HEK293T (cell line): Measurements from ENCODE around the gene ADAM21.
"Not testable (repeated sequence)": the region's sequence is repeated elsewhere in the genome, so short reads cannot be mapped to it uniquely, and the experiment has no call there.

Experiments
- CTCF ChIA-PET: fragments of 350-600 bp; formaldehyde crosslinking; extraction: SDS; loops from one replicate; lab custom pipeline; 2021; ENCODE audit warnings: antibody characterized with exemption, inconsistent platforms; lab: Yijun Ruan, JAX
- POLR2A ChIA-PET: fragments of 350-600 bp; formaldehyde crosslinking; extraction: SDS; loops from one replicate; lab custom pipeline; 2020; ENCODE audit warnings: antibody characterized with exemption, inconsistent platforms; lab: Yijun Ruan, JAX
- DNase-seq: peaks from one replicate; pipeline ENCODE4 v3.0.0; 2012; ENCODE audit warnings: mixed read lengths; ENCODE audit errors: extremely low spot score
- ARNT ChIP-seq: fragments of 450-650 bp; IDR thresholded peaks from 2 replicates; pipeline ENCODE4 v1.6.1; 2017; ENCODE audit warnings: mild to moderate bottlenecking
- BHLHE40 ChIP-seq: fragments of 450-650 bp; IDR thresholded peaks from 2 replicates; pipeline ENCODE4 v1.6.1; 2016; ENCODE audit warnings: mild to moderate bottlenecking, moderate library complexity, borderline replicate concordance
- CTBP1 ChIP-seq: fragments of 450-650 bp; IDR thresholded peaks from 2 replicates; pipeline ENCODE4 v1.6.1; 2016; ENCODE audit warnings: borderline replicate concordance
- ELF4 ChIP-seq: fragments of 450-650 bp; IDR thresholded peaks from 2 replicates; pipeline ENCODE4 v1.6.1; 2017; ENCODE audit warnings: antibody characterized with exemption
- FOXA1 ChIP-seq: fragments of 450-650 bp; IDR thresholded peaks from 2 replicates; pipeline ENCODE4 v1.6.1; 2016; ENCODE audit warnings: mild to moderate bottlenecking
- FOXK2 ChIP-seq: fragments of 450-650 bp; IDR thresholded peaks from 2 replicates; pipeline ENCODE4 v1.6.1; 2016; ENCODE audit warnings: mild to moderate bottlenecking
- FOXM1 ChIP-seq: fragments of 450-650 bp; IDR thresholded peaks from 2 replicates; pipeline ENCODE4 v1.6.1; 2017; ENCODE audit warnings: mild to moderate bottlenecking, borderline replicate concordance
- HDGF ChIP-seq: fragments of 450-650 bp; IDR thresholded peaks from 2 replicates; pipeline ENCODE4 v1.6.1; 2017; ENCODE audit warnings: antibody characterized with exemption, borderline replicate concordance
- L3MBTL2 ChIP-seq: fragments of 450-650 bp; conservative IDR thresholded peaks from 2 replicates; pipeline ENCODE4 v1.6.1; 2016; ENCODE audit warnings: mild to moderate bottlenecking
- LEF1 ChIP-seq: fragments of 450-650 bp; IDR thresholded peaks from 2 replicates; pipeline ENCODE4 v1.6.1; 2017; ENCODE audit warnings: mild to moderate bottlenecking, borderline replicate concordance
- NFRKB ChIP-seq: fragments of 450-650 bp; IDR thresholded peaks from 2 replicates; pipeline ENCODE4 v1.6.1; 2016; ENCODE audit warnings: mild to moderate bottlenecking, moderate library complexity
- SP1 ChIP-seq: fragments of 450-650 bp; IDR thresholded peaks from 2 replicates; pipeline ENCODE4 v1.6.1; 2017
- SUZ12 ChIP-seq: fragments of 450-650 bp; IDR thresholded peaks from 2 replicates; pipeline ENCODE4 v1.6.1; 2016; ENCODE audit warnings: mild to moderate bottlenecking
- TARDBP ChIP-seq: fragments of 450-650 bp; IDR thresholded peaks from 2 replicates; pipeline ENCODE4 v1.6.1; 2016
- ZNF384 ChIP-seq: fragments of 450-650 bp; IDR thresholded peaks from 2 replicates; pipeline ENCODE4 v1.6.1; 2016
- TF ChIP-seq, protein P1 (sequence below): fragments of 450-650 bp; IDR thresholded peaks from 2 replicates; pipeline ENCODE4 v1.6.1; 2016

The ADAM21 gene

DNA sequence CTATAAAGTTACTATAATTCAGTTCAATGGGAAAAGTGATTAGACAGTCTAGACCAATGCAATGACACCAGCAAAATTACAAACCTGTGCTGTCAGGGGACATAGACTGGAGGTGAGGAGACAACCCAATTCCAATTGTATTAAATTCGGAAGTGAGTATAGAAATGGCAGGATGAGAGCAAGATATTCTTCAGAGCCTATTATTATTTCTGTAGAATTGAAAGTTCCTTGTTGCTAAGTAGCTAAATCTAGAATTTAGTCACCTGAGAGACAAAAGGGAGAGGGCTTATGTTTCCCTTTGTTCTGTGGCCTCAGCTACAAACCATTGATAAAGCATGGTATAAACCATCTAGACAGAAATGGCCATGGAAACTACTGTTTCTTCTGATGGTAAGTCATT is at the start of gene ADAM21:
TSS of gene ADAM21 (plus strand) at position 301 of the 400 bp plus-strand sequence. CDS start 5,326 bp downstream, outside the sequence.
- no peak for DNase-seq
- ChIA-PET CTCF (no interaction called here), POLR2A (no interaction called here)
- TF ChIP-seq HDGF = no peak
- TF ChIP-seq NFRKB = no peak
- no peak for TF ChIP-seq ELF4
- no peak for TF ChIP-seq SUZ12
- TF ChIP-seq, protein P1, sequence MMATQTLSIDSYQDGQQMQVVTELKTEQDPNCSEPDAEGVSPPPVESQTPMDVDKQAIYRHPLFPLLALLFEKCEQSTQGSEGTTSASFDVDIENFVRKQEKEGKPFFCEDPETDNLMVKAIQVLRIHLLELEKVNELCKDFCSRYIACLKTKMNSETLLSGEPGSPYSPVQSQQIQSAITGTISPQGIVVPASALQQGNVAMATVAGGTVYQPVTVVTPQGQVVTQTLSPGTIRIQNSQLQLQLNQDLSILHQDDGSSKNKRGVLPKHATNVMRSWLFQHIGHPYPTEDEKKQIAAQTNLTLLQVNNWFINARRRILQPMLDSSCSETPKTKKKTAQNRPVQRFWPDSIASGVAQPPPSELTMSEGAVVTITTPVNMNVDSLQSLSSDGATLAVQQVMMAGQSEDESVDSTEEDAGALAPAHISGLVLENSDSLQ = no peak
- no peak for TF ChIP-seq SP1
- TF ChIP-seq TARDBP = no peak
- TF ChIP-seq ZNF384 = no peak
- no peak for TF ChIP-seq FOXA1
- no peak for TF ChIP-seq FOXM1
- TF ChIP-seq CTBP1 = no peak
- TF ChIP-seq LEF1 = no peak
- no peak for TF ChIP-seq FOXK2
- TF ChIP-seq BHLHE40 = no peak
- TF ChIP-seq ARNT = no peak
- TF ChIP-seq L3MBTL2 = no peak

DNA sequence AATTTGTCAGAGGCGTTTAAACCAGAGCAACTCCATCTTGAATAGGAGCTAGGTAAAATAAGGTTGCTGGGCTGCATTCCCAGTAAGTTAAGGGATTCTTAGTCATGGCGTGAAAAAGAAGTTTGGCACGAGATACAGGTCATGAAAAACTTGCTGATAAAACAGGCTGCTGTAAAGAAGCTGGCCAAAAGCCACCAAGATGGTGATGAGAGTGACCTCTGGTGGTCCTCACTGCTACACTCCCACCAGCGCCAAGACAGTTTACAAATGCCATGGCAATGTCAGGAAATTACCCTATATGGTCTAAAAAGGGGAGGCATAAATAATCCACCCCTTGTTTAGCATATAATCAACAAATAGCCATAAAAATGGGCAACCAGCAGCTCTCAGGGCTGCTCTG is 48.6 kb upstream of the ADAM21 start:
- DNase-seq, CTCF ChIA-PET, POLR2A ChIA-PET: not testable (repeated sequence)

DNA sequence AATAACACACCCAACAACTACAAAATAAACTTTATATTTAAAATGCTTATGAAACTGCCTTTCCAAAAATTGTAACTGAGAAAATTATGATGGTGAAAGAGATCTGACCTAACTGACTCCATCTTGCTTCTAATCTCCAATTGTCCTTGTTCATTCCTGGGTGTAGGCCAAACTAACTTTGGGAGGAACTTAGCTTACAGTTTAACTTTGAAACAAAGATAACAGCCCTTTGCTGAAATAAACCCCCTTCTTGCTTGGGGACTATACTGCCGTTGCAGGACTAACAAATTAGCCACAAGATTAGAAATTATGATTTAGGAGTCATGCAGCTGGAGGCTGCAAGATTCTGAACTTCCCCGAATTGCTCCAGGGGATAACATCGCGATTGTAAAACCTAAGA is 45.8 kb upstream of the ADAM21 start:
- CTCF ChIA-PET, POLR2A ChIA-PET, DNase-seq: not testable (repeated sequence)

DNA sequence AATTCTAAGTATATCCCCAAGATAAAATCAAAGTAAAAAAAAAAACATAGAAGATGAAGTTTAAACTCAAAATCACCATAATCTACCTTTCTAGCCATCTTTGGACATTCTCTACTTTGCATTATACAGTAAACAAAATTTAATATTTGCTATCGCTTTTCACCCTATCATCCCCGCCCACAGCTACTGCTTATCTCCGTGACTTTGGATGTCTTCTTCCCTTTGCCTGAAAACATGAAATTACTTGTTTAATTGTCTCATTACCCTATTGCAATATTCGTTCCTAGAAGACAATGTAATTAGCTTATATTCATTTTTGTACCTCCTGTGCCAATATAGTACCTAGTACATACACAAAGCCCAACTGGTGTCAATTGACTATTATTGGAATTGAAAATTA is 44.4 kb upstream of the ADAM21 start:
- ChIA-PET POLR2A (interaction anchor here (1.5 kb wide), 1 partner anchor 9 kb away, joined by 4 read pairs; the partner anchor contains the start of gene SYNJ2BP), CTCF (no interaction called here)
- no peak for DNase-seq
- TF ChIP-seq HDGF = no peak
- no peak for TF ChIP-seq FOXA1

DNA sequence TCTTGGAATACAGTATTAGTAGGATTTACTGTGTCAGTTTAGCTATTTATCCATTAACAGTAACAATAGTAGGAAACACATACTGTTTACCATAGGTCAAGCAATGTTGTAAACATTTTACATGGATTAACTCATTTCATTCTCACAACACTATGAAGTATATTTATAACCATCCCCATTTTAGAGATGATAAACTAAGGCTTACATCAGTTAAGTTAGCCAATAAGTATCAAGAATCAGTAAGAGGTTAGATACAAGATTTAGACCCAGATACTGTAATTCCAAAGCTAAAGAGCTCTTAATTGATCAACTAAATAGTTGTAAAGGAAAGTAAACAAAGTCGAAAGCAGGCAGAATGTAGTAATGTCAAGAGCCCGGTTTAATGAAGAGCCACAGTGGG is 36.2 kb upstream of the ADAM21 start:
- POLR2A ChIA-PET = interaction anchor here (1.9 kb wide), 1 partner anchor 8 kb away, joined by 4 read pairs; no protein-coding TSS in a partner anchor
- no peak for DNase-seq
- TF ChIP-seq FOXK2 (no peak), ARNT (no peak), BHLHE40 (no peak), TARDBP (no peak), SP1 (no peak), LEF1 (no peak), SUZ12 (no peak), CTBP1 (no peak), ZNF384 (no peak), FOXA1 (no peak), FOXM1 (no peak), ELF4 (no peak), NFRKB (no peak), HDGF (no peak), L3MBTL2 (no peak)
- TF ChIP-seq, protein P1 = no peak
- CTCF ChIA-PET = no interaction called here

DNA sequence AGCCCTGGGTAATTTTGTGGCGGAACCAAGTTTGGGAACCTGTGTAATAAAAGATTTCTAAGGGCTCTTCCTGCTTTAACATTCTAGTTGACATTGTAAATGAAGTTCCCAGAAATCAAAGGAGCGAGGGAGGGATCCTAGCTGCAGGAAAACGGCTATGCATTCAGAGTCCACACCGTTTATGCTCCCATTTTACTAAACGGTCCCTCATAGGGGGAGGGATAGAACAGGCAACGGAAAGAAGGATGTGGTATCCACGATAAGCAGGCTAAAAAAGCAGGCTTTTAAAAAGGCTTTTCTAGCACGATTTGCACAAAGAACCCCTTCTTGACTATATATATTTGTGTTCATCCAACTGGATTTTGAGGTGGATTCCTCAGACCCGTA is 35.6 kb upstream of the ADAM21 start:
- ChIA-PET CTCF (no interaction called here), POLR2A (interaction anchor here (1.9 kb wide), 1 partner anchor 9 kb away, joined by 4 read pairs; no protein-coding TSS in a partner anchor)
- peak; percentile 17 for DNase-seq
- TF ChIP-seq FOXA1 = no peak
- no peak for TF ChIP-seq L3MBTL2
- no peak for TF ChIP-seq BHLHE40
- no peak for TF ChIP-seq ARNT
- no peak for TF ChIP-seq FOXM1
- TF ChIP-seq CTBP1 = no peak
- TF ChIP-seq, protein P1 = no peak
- TF ChIP-seq ELF4 = no peak

DNA sequence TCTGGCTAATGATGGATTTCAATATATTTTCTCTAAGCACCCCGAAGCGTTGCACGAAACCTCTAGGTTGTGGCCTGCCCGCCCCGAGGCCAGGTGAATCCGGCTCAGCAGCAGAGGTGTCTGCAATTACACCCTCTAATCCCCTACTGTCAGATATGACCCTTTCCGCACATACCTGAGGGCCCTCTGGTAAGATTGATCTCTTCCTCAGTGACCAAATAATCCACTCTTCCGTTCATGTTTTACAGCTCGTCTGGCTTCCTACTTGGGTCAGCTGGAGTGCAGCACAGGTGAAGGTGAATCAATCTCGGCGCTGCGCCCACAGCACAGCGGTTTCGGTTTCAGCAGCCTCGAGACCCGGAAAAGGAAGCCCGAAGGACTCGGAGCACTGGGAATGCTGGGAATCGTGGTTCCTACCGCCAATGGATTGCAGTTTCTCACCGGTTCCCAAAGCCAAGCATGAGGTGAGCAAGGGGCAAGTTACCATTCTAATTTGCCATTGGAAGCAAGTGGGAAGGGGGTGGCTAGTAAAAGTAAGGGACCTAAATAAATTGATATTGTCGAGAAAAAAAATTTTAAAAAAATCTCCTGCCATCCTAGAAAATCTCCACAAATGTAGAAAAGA is 35.1 kb upstream of the ADAM21 start, which contains the start of gene SYNJ2BP:
TSS of gene SYNJ2BP (minus strand) at position 366 of the 625 bp plus-strand sequence. CDS start at position 239, 127 bp downstream.
- CTCF ChIA-PET = interaction anchor here (0.6 kb wide), 1 partner anchor 842 kb away, joined by 3 read pairs; no protein-coding TSS in a partner anchor
- POLR2A ChIA-PET = interaction anchor here (1.9 kb wide), 1 partner anchor 9 kb away, joined by 4 read pairs; no protein-coding TSS in a partner anchor
- TF ChIP-seq ZNF384 (no peak), NFRKB (no peak), ARNT (no peak), SUZ12 (no peak), HDGF (no peak), L3MBTL2 (peak; percentile 87)
- DNase-seq = peak; percentile 84

DNA sequence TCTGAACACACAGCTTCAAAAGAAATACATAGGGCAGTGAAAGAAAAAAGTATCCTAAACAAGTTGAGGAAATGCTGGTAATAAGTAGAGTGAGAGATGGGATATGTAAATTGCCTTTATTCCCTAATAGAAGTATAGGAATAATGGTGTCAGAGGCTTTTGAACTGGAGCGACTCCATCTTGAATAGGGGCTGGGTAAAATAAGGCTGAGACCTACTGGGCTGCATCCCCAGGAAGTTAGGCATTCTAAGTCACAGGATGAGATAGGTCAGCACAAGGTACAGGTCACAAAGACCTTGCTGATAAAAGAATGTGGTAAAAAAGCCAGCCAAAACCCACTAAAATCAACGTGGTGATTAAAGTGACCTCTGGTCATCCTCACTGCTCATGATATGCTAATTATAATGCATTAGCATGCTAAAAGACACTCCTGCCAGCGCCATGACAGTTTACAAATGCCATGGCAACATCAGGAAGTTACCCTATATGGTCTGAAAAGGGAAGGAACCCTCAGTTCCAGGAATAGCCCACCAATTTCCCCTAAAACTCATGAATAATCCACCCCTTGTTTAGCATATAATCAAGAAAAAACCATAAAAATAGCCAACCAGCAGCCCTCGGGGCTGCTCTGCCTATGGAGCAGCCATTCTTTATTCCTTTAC is 32.6 kb upstream of the ADAM21 start:
- CTCF ChIA-PET, POLR2A ChIA-PET, DNase-seq: not testable (repeated sequence)
